KMS-11 (cell line): ENCODE measurements around the gene ERAS.

Experiments used
- H2AFZ ChIP-seq: fragments of 200-600 bp; sonication (generic); 2 replicates; pipeline ENCODE4 v1.6.1; 2016; ENCODE audit warnings: antibody characterized with exemption, mixed run types, low read depth
- H3K27ac ChIP-seq: fragments of 200-600 bp; sonication (generic); 2 replicates; pipeline ENCODE4 v1.6.1; 2016; ENCODE audit warnings: mild to moderate bottlenecking, mixed run types
- H3K27me3 ChIP-seq: fragments of 200-600 bp; sonication (generic); 2 replicates; pipeline ENCODE4 v1.6.1; 2017; ENCODE audit warnings: mild to moderate bottlenecking, low read depth, mixed run types, moderate library complexity; ENCODE audit not compliant: insufficient read depth
- H3K36me3 ChIP-seq: fragments of 200-600 bp; sonication (generic); 2 replicates; pipeline ENCODE4 v1.6.1; 2017; ENCODE audit warnings: mild to moderate bottlenecking, mixed run types; ENCODE audit not compliant: insufficient read depth
- H3K4me1 ChIP-seq: fragments of 200-600 bp; sonication (generic); 2 replicates; pipeline ENCODE4 v1.6.1; 2016; ENCODE audit warnings: mild to moderate bottlenecking, low read depth, mixed run types; ENCODE audit not compliant: poor library complexity, severe bottlenecking
- H3K4me2 ChIP-seq: fragments of 200-600 bp; sonication (generic); 2 replicates; pipeline ENCODE4 v1.7.0; 2016; ENCODE audit warnings: mild to moderate bottlenecking, mixed run types
- H3K4me3 ChIP-seq: fragments of 200-600 bp; sonication (generic); IDR thresholded peaks from 2 replicates; pipeline ENCODE4 v1.6.1; 2017; ENCODE audit warnings: low read depth, low read length, mixed read lengths; ENCODE audit not compliant: insufficient read depth
- H3K79me2 ChIP-seq: fragments of 200-600 bp; sonication (generic); 2 replicates; pipeline ENCODE4 v1.6.1; 2016; ENCODE audit warnings: low read depth, mixed run types; ENCODE audit not compliant: insufficient read depth
- H3K9ac ChIP-seq: fragments of 200-600 bp; sonication (generic); 2 replicates; pipeline ENCODE4 v1.6.1; 2016; ENCODE audit warnings: mild to moderate bottlenecking, mixed run types
- H4K20me1 ChIP-seq: fragments of 200-600 bp; sonication (generic); 2 replicates; pipeline ENCODE4 v1.6.1; 2016; ENCODE audit warnings: mild to moderate bottlenecking, mixed run types; ENCODE audit not compliant: insufficient read depth
- TF ChIP-seq, protein P1 (sequence below): fragments of 200-600 bp; sonication (generic); conservative IDR thresholded peaks from 2 replicates; pipeline ENCODE4 v1.6.1; 2017; ENCODE audit warnings: low read depth, mild to moderate bottlenecking, antibody characterized with exemption, low read length, moderate library complexity, mixed read lengths

Gene ERAS

DNA sequence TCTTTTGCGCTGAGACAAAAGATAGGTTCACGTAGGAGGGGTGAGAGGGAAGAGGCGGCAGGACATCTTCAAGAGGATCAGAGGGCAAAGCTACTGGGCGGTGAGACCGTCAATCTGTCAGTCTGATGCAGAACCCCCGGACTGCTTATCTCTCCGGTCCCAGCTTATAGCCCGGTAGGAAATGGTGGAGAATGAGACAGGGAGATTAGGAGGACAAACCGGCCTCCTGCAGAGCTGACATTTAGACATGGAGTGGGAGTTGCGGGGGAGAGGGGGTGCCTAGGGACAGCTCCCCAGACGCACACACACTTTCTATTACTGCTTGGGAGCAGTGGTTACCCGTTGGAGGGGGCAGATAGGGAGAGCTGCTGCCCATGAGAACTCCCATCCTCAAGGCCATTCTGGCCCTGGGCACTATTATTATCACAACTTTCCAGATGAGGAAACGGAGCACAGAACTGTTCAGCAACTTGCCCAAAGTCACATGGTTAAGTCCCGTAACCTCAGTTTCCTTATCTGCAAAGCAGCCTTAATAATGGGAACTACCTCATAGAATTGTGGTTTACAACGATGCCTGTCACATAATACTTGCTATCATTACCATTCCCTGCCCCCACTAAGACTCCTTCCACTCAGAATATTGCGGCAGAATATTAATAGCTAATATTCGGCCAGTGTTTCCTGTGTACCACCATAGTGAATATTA is 25.6 kb upstream of the ERAS start:
- Histone ChIP-seq H3K27ac (peak overlapping the region; percentile 90), H3K9ac (peak overlapping the region; percentile 85), H3K27me3 (no peaks in the 10 kb centered on the region), H3K79me2 (no peaks in the 10 kb centered on the region), H3K4me2 (peak overlapping the region; percentile 95), H4K20me1 (no peaks in the 10 kb centered on the region), H2AFZ (peak overlapping the region; percentile 81), H3K36me3 (no peaks in the 10 kb centered on the region), H3K4me1 (peaks cover 4% of the 10 kb centered on the region), H3K4me3 (no peak overlapping the region)
- TF ChIP-seq, protein P1, sequence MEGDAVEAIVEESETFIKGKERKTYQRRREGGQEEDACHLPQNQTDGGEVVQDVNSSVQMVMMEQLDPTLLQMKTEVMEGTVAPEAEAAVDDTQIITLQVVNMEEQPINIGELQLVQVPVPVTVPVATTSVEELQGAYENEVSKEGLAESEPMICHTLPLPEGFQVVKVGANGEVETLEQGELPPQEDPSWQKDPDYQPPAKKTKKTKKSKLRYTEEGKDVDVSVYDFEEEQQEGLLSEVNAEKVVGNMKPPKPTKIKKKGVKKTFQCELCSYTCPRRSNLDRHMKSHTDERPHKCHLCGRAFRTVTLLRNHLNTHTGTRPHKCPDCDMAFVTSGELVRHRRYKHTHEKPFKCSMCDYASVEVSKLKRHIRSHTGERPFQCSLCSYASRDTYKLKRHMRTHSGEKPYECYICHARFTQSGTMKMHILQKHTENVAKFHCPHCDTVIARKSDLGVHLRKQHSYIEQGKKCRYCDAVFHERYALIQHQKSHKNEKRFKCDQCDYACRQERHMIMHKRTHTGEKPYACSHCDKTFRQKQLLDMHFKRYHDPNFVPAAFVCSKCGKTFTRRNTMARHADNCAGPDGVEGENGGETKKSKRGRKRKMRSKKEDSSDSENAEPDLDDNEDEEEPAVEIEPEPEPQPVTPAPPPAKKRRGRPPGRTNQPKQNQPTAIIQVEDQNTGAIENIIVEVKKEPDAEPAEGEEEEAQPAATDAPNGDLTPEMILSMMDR = no peak

DNA sequence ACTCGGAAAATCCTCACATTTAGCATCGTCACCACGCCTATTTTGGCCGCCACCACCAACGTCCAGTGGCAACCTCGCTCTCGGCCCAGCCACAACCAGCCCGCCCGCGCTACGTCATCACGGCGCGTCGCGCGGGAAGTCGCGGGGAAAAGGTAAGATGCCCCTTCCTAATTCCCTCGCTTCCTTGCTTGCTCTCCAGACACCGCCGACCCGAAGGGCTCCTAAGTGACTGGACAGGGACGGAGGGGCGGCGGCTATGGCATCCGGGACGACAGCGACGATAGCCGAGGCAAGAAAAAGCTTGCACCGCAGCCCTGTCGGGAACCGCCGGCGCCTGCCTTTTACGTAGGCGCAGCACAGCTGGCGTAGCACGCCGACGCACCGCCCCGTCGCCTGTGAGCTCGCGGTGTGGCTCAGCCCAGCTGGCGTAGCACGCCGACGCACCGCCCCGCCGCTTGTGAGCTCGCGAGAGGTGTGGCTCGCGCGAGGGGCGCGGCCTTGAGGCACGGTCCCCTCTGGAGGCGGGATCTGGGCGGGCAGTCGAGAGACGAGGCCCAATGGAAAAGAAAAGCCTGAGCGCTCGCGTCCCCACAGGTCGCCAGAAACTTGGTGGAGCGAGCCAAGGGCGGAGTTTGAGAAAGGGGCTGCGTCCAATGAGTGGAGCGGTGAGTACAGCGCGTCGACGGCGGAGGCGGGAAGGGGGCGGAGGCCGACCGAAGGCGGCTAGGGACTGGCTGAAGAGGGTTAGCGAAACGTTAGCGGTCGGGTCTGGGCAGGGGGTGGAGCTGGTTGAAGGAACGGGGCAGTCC is 24.8 kb upstream of the ERAS start, which contains the start of gene HDAC6:
Gene HDAC6 (plus strand): TSS at position 788 of the 809 bp plus-strand sequence. CDS start 626 bp downstream, outside the sequence.
- Histone ChIP-seq H4K20me1 (no peaks in the 10 kb centered on the region), H3K27me3 (no peaks in the 10 kb centered on the region), H3K36me3 (no peaks in the 10 kb centered on the region), H2AFZ (peak within 1 kb of the TSS; percentile 81), H3K9ac (peak within 1 kb of the TSS; percentile 85), H3K4me3 (no peak within 1 kb of the TSS), H3K79me2 (no peaks in the 10 kb centered on the region), H3K4me1 (peaks cover 4% of the 10 kb centered on the region), H3K4me2 (peak within 1 kb of the TSS; percentile 95), H3K27ac (peak within 1 kb of the TSS; percentile 90)
- TF ChIP-seq, protein P1 = no peak

DNA sequence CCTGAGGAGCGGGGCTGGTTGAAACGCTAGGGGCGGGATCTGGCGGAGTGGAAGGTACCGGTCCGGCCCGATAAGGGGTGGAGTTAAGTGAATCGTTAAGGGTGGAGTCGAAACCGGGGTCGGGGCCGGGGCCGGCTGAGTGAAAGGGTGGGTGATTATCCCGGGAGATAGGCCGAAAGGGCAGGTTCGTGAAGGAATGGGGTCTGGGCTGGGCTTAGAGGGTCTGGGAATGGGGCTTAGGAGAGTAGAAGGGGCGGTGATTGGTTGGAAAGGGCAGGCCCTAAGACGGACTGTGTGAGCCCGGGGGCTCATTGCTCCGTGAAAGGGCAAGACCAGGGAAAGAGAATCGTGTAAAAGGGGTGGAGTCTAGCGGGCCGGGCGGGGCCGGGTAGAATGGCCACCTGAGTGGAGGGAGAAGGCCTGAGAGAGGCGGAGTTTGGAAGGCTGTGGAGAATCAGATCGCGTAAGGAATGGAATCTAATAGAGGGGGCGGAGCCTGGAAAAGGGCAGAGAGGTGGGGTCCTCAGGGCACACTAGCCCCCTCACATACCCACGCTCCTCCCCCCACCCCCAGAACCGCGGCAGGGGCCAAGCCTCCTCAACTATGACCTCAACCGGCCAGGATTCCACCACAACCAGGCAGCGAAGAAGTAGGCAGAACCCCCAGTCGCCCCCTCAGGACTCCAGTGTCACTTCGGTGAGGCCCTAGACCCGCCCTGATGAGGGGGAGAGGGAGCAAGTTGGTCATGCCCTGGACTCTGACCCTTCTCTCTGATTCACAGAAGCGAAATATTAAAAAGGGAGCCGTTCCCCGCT is 24.0 kb upstream of the ERAS start:
- peak overlapping the region; percentile 56 for H3K4me2 ChIP-seq
- H2AFZ ChIP-seq = peak overlapping the region; percentile 54; the same call in 1 of the 2 replicates
- no peaks in the 10 kb centered on the region for H3K27me3 ChIP-seq
- no peaks in the 10 kb centered on the region for H3K79me2 ChIP-seq
- H4K20me1 ChIP-seq = no peaks in the 10 kb centered on the region
- TF ChIP-seq, protein P1 = no peak
- H3K4me3 ChIP-seq = no peak overlapping the region
- H3K4me1 ChIP-seq = peaks cover 4% of the 10 kb centered on the region
- no peaks in the 10 kb centered on the region for H3K36me3 ChIP-seq
- peak overlapping the region; percentile 60 for H3K27ac ChIP-seq
- H3K9ac ChIP-seq = peak overlapping the region; percentile 53; the same call in 1 of the 2 replicates

DNA sequence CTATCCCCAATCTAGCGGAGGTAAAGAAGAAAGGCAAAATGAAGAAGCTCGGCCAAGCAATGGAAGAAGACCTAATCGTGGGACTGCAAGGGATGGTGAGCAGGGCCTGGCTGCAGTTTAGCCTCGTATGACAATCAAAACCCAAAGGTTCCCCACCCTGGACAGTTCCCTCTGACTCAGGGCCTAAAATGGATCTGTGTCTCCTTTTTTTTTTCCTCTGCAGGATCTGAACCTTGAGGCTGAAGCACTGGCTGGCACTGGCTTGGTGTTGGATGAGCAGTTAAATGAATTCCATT is 23.5 kb upstream of the ERAS start:
- Histone ChIP-seq H3K27ac (peak overlapping the region; percentile 23; the same call in 1 of the 2 replicates), H4K20me1 (no peaks in the 10 kb centered on the region), H3K79me2 (no peaks in the 10 kb centered on the region), H2AFZ (no peak overlapping the region), H3K4me2 (peak overlapping the region; percentile 56), H3K4me3 (no peak overlapping the region), H3K27me3 (no peaks in the 10 kb centered on the region), H3K4me1 (peaks cover 4% of the 10 kb centered on the region), H3K9ac (no peak overlapping the region), H3K36me3 (no peaks in the 10 kb centered on the region)
- TF ChIP-seq, protein P1 = no peak
